Duodenal mucosa (tissue), 2 donors: ENCODE data around the gene RAP1GAP.

ENCODE experiments used
- H3K27ac ChIP-seq: one replicate; pipeline ENCODE4 v1.7.0; 2013; ENCODE audit warnings: low read depth, low read length
- H3K27me3 ChIP-seq, 2 donors: one replicate each; pipeline ENCODE4 v1.7.0; 2013; ENCODE audit warnings: low read length in 2 of 2, control low read depth in 1 of 2; ENCODE audit not compliant: insufficient read depth in 2 of 2, control insufficient read depth in 1 of 2
- H3K36me3 ChIP-seq, 2 donors: one replicate each; pipeline ENCODE4 v1.7.0; 2013; ENCODE audit warnings: low read length in 2 of 2, control low read depth in 1 of 2; ENCODE audit not compliant: insufficient read depth in 2 of 2, control insufficient read depth in 1 of 2
- H3K4me1 ChIP-seq, 2 donors: one replicate each; pipeline ENCODE4 v1.7.0; 2013; ENCODE audit warnings: low read length in 2 of 2, control low read depth in 1 of 2; ENCODE audit not compliant: insufficient read depth in 2 of 2, control insufficient read depth in 1 of 2
- H3K4me3 ChIP-seq, 2 donors: one replicate each; pipeline ENCODE4 v1.7.0; 2013; ENCODE audit warnings: low read length in 2 of 2, low read depth in 1 of 2
- H3K9ac ChIP-seq, 2 donors: one replicate each; pipeline ENCODE4 v1.7.0; 2013; ENCODE audit warnings: low read length in 2 of 2, low read depth in 1 of 2
- H3K9me3 ChIP-seq, 2 donors: one replicate each; pipeline ENCODE4 v1.7.0; 2013; ENCODE audit warnings: low read length in 2 of 2, control low read depth in 1 of 2; ENCODE audit not compliant: control insufficient read depth in 1 of 2

The RAP1GAP gene

DNA sequence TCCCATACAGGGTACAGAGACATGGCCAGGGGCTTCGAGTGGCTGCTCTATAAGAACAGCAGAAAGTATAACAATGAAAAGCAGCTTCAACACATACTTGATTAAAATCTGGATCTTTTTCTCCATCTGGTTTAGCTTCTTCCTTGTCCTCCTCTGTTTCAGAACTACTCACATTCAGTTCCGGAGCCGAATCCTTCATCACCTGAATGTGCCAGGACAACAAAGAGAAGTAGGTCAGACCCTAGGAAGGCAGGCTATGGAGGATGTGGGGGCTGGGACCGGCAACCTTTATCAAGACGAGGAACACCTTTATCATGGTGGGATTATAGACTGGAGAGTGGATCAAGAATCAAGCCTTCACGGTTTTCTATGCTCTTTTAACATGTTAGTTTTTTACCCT, 32.2 kb upstream of the RAP1GAP start:
- H3K27me3 ChIP-seq, result no peaks in the 10 kb centered on the region
- H3K4me1 ChIP-seq, result peaks cover 0 to 9% of the 10 kb centered on the region in 2 donors
- no peak overlapping the region for H3K27ac ChIP-seq
- no peak overlapping the region for H3K4me3 ChIP-seq
- H3K36me3 ChIP-seq, result peaks cover 26 to 57% of the 10 kb centered on the region in 2 donors
- H3K9me3 ChIP-seq, result no peaks in the 10 kb centered on the region
- no peak overlapping the region for H3K9ac ChIP-seq

- H3K9ac ChIP-seq, result no peak overlapping the region
- peaks cover 0 to 9% of the 10 kb centered on the region in 2 donors for H3K4me1 ChIP-seq
- H3K27ac ChIP-seq, result no peak overlapping the region
- no peaks in the 10 kb centered on the region for H3K27me3 ChIP-seq
- no peaks in the 10 kb centered on the region for H3K9me3 ChIP-seq
- H3K4me3 ChIP-seq, result no peak overlapping the region
- peaks cover 18 to 59% of the 10 kb centered on the region in 2 donors for H3K36me3 ChIP-seq
Measured at GRCh38 chr1:21700094-21700493, 30.9 kb upstream of the RAP1GAP start.

DNA sequence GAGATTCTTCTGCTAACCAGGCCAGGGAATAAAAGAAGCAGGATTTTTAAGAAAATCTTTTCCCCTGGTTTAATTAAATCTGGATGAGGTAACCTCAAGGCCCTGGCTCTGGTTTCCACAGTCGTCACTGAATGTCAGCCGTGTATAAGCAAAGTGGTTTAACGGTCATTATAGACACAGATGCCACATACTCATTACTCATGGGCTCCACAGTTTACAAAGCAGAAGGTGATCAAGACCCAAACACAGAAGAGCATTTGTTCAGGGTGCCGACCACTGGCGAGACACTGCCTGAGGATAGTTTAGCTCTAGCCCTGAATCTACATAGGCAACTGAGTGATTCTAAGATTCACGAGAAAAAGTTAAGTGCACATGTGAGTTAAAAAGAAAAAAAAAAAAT, 27.8 kb upstream of the RAP1GAP start:
- Histone ChIP-seq H3K36me3 (peaks cover 20 to 62% of the 10 kb centered on the region in 2 donors), H3K9ac (no peak overlapping the region), H3K4me3 (no peak overlapping the region), H3K4me1 (no peaks in the 10 kb centered on the region), H3K27ac (no peak overlapping the region), H3K27me3 (no peaks in the 10 kb centered on the region), H3K9me3 (no peaks in the 10 kb centered on the region)

DNA sequence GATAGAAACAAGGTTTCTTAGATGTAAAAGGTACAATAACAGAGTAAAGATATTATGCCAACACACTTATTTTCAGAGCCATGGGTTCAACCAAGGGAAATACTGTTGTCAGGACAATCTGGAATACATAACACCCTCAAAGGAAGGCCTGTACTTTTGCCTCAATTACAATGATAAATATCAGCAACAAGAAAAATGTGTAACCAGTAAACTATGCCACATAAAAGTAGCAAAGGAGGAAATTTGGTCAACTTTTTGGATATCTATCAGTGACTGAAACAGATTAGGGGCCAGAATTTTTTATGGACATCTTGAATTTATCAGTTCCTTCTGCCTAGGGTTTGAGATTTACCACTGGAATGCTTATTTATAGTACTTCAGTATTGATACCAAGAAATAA, 24.6 kb upstream of the RAP1GAP start:
- peaks cover 29 to 57% of the 10 kb centered on the region in 2 donors for H3K36me3 ChIP-seq

GRCh38 chr1:21691739-21692138, 22.6 kb upstream of the RAP1GAP start:
- H3K27ac ChIP-seq, result no peak overlapping the region
- no peak overlapping the region for H3K4me3 ChIP-seq
- no peaks in the 10 kb centered on the region for H3K27me3 ChIP-seq
- no peaks in the 10 kb centered on the region for H3K9me3 ChIP-seq
- H3K9ac ChIP-seq, result no peak overlapping the region
- no peaks in the 10 kb centered on the region for H3K4me1 ChIP-seq
- peaks cover 36 to 70% of the 10 kb centered on the region in 2 donors for H3K36me3 ChIP-seq

More for the DNA sequence above, 24.6 kb upstream of the RAP1GAP start:
- Histone ChIP-seq H3K9ac (no peak overlapping the region), H3K4me1 (no peaks in the 10 kb centered on the region), H3K27me3 (no peaks in the 10 kb centered on the region), H3K27ac (no peak overlapping the region), H3K9me3 (no peaks in the 10 kb centered on the region), H3K4me3 (no peak overlapping the region)

- no peaks in the 10 kb centered on the region for H3K27me3 ChIP-seq
- no peak overlapping the region for H3K27ac ChIP-seq
- H3K9me3 ChIP-seq, result no peaks in the 10 kb centered on the region
- peaks cover 36 to 78% of the 10 kb centered on the region in 2 donors for H3K36me3 ChIP-seq
- H3K9ac ChIP-seq, result no peak overlapping the region
- H3K4me3 ChIP-seq, result no peak overlapping the region
- no peaks in the 10 kb centered on the region for H3K4me1 ChIP-seq
Measured at GRCh38 chr1:21689661-21690372, 20.7 kb upstream of the RAP1GAP start.

- no peaks in the 10 kb centered on the region for H3K4me1 ChIP-seq
- H3K4me3 ChIP-seq, result no peak overlapping the region
- no peak overlapping the region for H3K9ac ChIP-seq
- H3K27ac ChIP-seq, result no peak overlapping the region
- no peaks in the 10 kb centered on the region for H3K9me3 ChIP-seq
- no peaks in the 10 kb centered on the region for H3K27me3 ChIP-seq
- H3K36me3 ChIP-seq, result peaks cover 26 to 57% of the 10 kb centered on the region in 2 donors
Measured at GRCh38 chr1:21687081-21687529, 17.9 kb upstream of the RAP1GAP start.

GRCh38 chr1:21685946-21686678, 17.0 kb upstream of the RAP1GAP start:
- Histone ChIP-seq H3K4me1 (no peaks in the 10 kb centered on the region), H3K9me3 (no peaks in the 10 kb centered on the region), H3K4me3 (no peak overlapping the region), H3K36me3 (peaks cover 21 to 54% of the 10 kb centered on the region in 2 donors), H3K27me3 (no peaks in the 10 kb centered on the region), H3K9ac (no peak overlapping the region), H3K27ac (no peak overlapping the region)

- peaks cover 3 to 34% of the 10 kb centered on the region in 2 donors for H3K36me3 ChIP-seq
Measured at GRCh38 chr1:21681426-21681825, 12.3 kb upstream of the RAP1GAP start.

DNA sequence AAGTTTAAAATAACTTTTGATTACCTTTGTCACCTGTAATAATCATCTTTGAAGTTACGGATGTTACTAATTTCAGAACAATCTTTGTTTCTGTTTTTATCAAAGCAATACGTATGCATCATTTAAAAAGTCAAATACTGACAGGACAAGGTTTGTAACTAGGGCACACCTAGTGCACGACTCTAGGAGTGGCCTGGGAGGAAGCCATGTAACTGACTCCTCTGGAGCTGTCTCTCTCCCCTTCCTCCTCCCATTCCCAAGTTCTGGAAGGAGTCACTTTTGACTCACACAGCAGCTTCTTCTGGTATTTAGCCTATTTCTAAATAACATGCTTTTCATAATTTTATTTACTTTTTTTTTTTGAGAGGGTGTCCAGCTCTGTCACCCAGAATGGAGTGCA, 11.8 kb upstream of the RAP1GAP start:
- H3K4me3 ChIP-seq, result no peak overlapping the region
- H3K27me3 ChIP-seq, result no peaks in the 10 kb centered on the region
- H3K9ac ChIP-seq, result no peak overlapping the region
- H3K4me1 ChIP-seq, result no peaks in the 10 kb centered on the region
- peaks cover 3 to 28% of the 10 kb centered on the region in 2 donors for H3K36me3 ChIP-seq
- H3K9me3 ChIP-seq, result no peaks in the 10 kb centered on the region
- no peak overlapping the region for H3K27ac ChIP-seq

More at GRCh38 chr1:21681426-21681825, 12.3 kb upstream of the RAP1GAP start:
- no peaks in the 10 kb centered on the region for H3K4me1 ChIP-seq
- no peak overlapping the region for H3K9ac ChIP-seq
- H3K4me3 ChIP-seq, result no peak overlapping the region
- H3K27ac ChIP-seq, result no peak overlapping the region
- H3K27me3 ChIP-seq, result no peaks in the 10 kb centered on the region
- no peaks in the 10 kb centered on the region for H3K9me3 ChIP-seq
